Common myeloid progenitor, CD34-positive (primary cell): Measurements from ENCODE around the gene BRIP1.
"Not testable (repeated sequence)": the region's sequence is repeated elsewhere in the genome, so short reads cannot be mapped to it uniquely, and the experiment has no call there.

ENCODE experiments used
- CTCF ChIA-PET: fragments of 350-600 bp; sonication (Branson Sonifier 250); formaldehyde crosslinking; loops from one replicate; lab custom pipeline; 2021; ENCODE audit warnings: antibody characterized with exemption; lab: Charles Lee
- POLR2A ChIA-PET: fragments of 350-600 bp; sonication (Branson Sonifier 250); formaldehyde crosslinking; loops from one replicate; lab custom pipeline; 2021; ENCODE audit warnings: antibody characterized with exemption; lab: Charles Lee
- DNase-seq, 3 donors: peaks; one replicate each; pipeline versions ENCODE4 v3.0.0 to v3.0.0-alpha.2; 2013
- H3K27ac ChIP-seq, 2 experiments: 1 replicate in 1 of 2; 2 replicates in 1 of 2; pipeline ENCODE4 v1.7.0; 2013; ENCODE audit warnings: inconsistent platforms in 2 of 2, low read length in 2 of 2, mild to moderate bottlenecking in 2 of 2, low read depth in 1 of 2, moderate library complexity in 1 of 2; ENCODE audit not compliant: severe bottlenecking in 2 of 2, insufficient read depth in 1 of 2, poor library complexity in 1 of 2
- H3K27me3 ChIP-seq, 5 experiments: replicated peaks in 2 of 5; 1 replicate in 3 of 5; 2 replicates in 2 of 5; pipeline versions ENCODE4 v1.6.1 to v1.7.0; 2013; ENCODE audit warnings: low read length in 4 of 5, mild to moderate bottlenecking in 2 of 5, moderate library complexity in 2 of 5, inconsistent platforms in 1 of 5; ENCODE audit not compliant: insufficient read depth in 5 of 5, control insufficient read depth in 4 of 5
- H3K36me3 ChIP-seq, 4 experiments: 1 replicate in 2 of 4; 2 replicates in 2 of 4; pipeline versions ENCODE4 v1.6.1 to v1.7.0; 2013; ENCODE audit warnings: low read length in 3 of 4, control low read depth in 1 of 4, mild to moderate bottlenecking in 1 of 4; ENCODE audit not compliant: control insufficient read depth in 4 of 4, insufficient read depth in 4 of 4
- H3K4me1 ChIP-seq, 4 experiments: 1 replicate in 3 of 4; 2 replicates in 1 of 4; pipeline versions ENCODE4 v1.6.1 to v1.7.1; 2013; ENCODE audit warnings: low read length in 3 of 4, mild to moderate bottlenecking in 3 of 4, control low read depth in 1 of 4, inconsistent platforms in 1 of 4, moderate library complexity in 1 of 4; ENCODE audit not compliant: control insufficient read depth in 4 of 4, insufficient read depth in 4 of 4; ENCODE audit errors: control extremely low read depth in 1 of 4
- H3K4me3 ChIP-seq, 7 experiments: 1 replicate in 4 of 7; 2 replicates in 3 of 7; pipeline versions ENCODE4 v1.5.1 to v1.7.0; 2013; ENCODE audit warnings: mild to moderate bottlenecking in 7 of 7, low read length in 6 of 7, moderate library complexity in 6 of 7, inconsistent platforms in 2 of 7, low read depth in 2 of 7, control low read depth in 1 of 7; ENCODE audit not compliant: insufficient read depth in 4 of 7, control insufficient read depth in 1 of 7; ENCODE audit errors: extremely low read depth in 1 of 7
- H3K9me3 ChIP-seq, 5 experiments: 1 replicate in 4 of 5; 2 replicates in 1 of 5; pipeline versions ENCODE4 v1.6.1 to v1.7.1; 2013; ENCODE audit warnings: low read length in 4 of 5, mild to moderate bottlenecking in 2 of 5, inconsistent platforms in 1 of 5, low read depth in 1 of 5, moderate library complexity in 1 of 5; ENCODE audit not compliant: control insufficient read depth in 4 of 5, insufficient read depth in 2 of 5; ENCODE audit errors: control extremely low read depth in 1 of 5
- WGBS: methylation state at CpG from one replicate; pipeline ENCODE4 v1.1.5; 2013; ENCODE audit not compliant: insufficient coverage; 5-methylcytosine and 5-hydroxymethylcytosine counted together

The BRIP1 gene

GRCh38 chr17:61672140-61672539 is 191.2 kb downstream of the BRIP1 start:
- Histone ChIP-seq H3K4me1 (no peaks in the 10 kb centered on the region), H3K4me3 (no peak overlapping the region), H3K27ac (no peak overlapping the region), H3K27me3 (no peaks in the 10 kb centered on the region), H3K9me3 (no peaks in the 10 kb centered on the region), H3K36me3 (no peaks in the 10 kb centered on the region)
- POLR2A ChIA-PET = no interaction called here
- WGBS = no CpG with 5 or more reads among the region's 1 CpG
- DNase-seq = no peak
- CTCF ChIA-PET = no interaction called here

- POLR2A ChIA-PET = interaction anchor here (0.6 kb wide), 1 partner anchor 19 kb away, joined by 3 read pairs; no protein-coding TSS in a partner anchor
- CTCF ChIA-PET = no interaction called here
Measured at GRCh38 chr17:61670691-61671090, 192.6 kb downstream of the BRIP1 start.

GRCh38 chr17:61669522-61669921 is 193.8 kb downstream of the BRIP1 start:
- H3K4me1 ChIP-seq = no peaks in the 10 kb centered on the region
- H3K36me3 ChIP-seq = no peaks in the 10 kb centered on the region
- no peak for DNase-seq
- no peaks in the 10 kb centered on the region for H3K9me3 ChIP-seq
- ChIA-PET POLR2A (no interaction called here), CTCF (no interaction called here)
- H3K4me3 ChIP-seq = no peak overlapping the region
- no peak overlapping the region for H3K27ac ChIP-seq
- H3K27me3 ChIP-seq = no peaks in the 10 kb centered on the region

More at GRCh38 chr17:61670691-61671090, 192.6 kb downstream of the BRIP1 start:
- Histone ChIP-seq H3K9me3 (no peaks in the 10 kb centered on the region), H3K36me3 (no peaks in the 10 kb centered on the region), H3K27me3 (no peaks in the 10 kb centered on the region), H3K4me1 (no peaks in the 10 kb centered on the region), H3K4me3 (no peak overlapping the region), H3K27ac (no peak overlapping the region)
- WGBS = 100% methylated on average over 1 of the region's 2 CpGs
- no peak for DNase-seq

- H3K27me3 ChIP-seq = no peaks in the 10 kb centered on the region
- H3K4me3 ChIP-seq = no peak overlapping the region
- H3K9me3 ChIP-seq = no peaks in the 10 kb centered on the region
- POLR2A ChIA-PET = no interaction called here
- H3K27ac ChIP-seq = no peak overlapping the region
- no peaks in the 10 kb centered on the region for H3K36me3 ChIP-seq
- no peak for DNase-seq
- WGBS = 100% methylated on average over 1 of the region's 3 CpGs
- CTCF ChIA-PET = no interaction called here
- H3K4me1 ChIP-seq = no peaks in the 10 kb centered on the region
Measured at GRCh38 chr17:61668486-61668885, 194.8 kb downstream of the BRIP1 start.

GRCh38 chr17:61666406-61667088 is 196.8 kb downstream of the BRIP1 start:
- H3K4me3 ChIP-seq, H3K9me3 ChIP-seq, CTCF ChIA-PET, H3K36me3 ChIP-seq, H3K27me3 ChIP-seq, POLR2A ChIA-PET, DNase-seq, H3K4me1 ChIP-seq, H3K27ac ChIP-seq: not testable (repeated sequence)
- WGBS = 100% methylated on average over 1 of the region's 5 CpGs

- WGBS = 92% methylated on average over 2 of the region's 4 CpGs
- H3K4me1 ChIP-seq = no peaks in the 10 kb centered on the region
- H3K4me3 ChIP-seq = no peak overlapping the region
- no peaks in the 10 kb centered on the region for H3K36me3 ChIP-seq
- CTCF ChIA-PET = interaction anchor here (1.3 kb wide), 1 partner anchor 16 kb away, joined by 3 read pairs; no protein-coding TSS in a partner anchor
- no peaks in the 10 kb centered on the region for H3K27me3 ChIP-seq
- POLR2A ChIA-PET = no interaction called here
- no peak for DNase-seq
- no peak overlapping the region for H3K27ac ChIP-seq
- no peaks in the 10 kb centered on the region for H3K9me3 ChIP-seq
Measured at GRCh38 chr17:61663310-61663709, 200.0 kb downstream of the BRIP1 start.

GRCh38 chr17:61662741-61663140 is 200.6 kb downstream of the BRIP1 start:
- no CpG with 5 or more reads among the region's 2 CpGs for WGBS
- ChIA-PET CTCF (interaction anchor here (1.3 kb wide), 1 partner anchor 17 kb away, joined by 3 read pairs; no protein-coding TSS in a partner anchor), POLR2A (no interaction called here)
- DNase-seq = no peak
- Histone ChIP-seq H3K27me3 (no peaks in the 10 kb centered on the region), H3K4me3 (no peak overlapping the region), H3K4me1 (no peaks in the 10 kb centered on the region), H3K27ac (no peak overlapping the region), H3K9me3 (no peaks in the 10 kb centered on the region), H3K36me3 (no peaks in the 10 kb centered on the region)
